Jurkat, Clone E6-1 (cell line): ENCODE results near the gene SBSN.
A peak's percentile ranks its signal among the peaks of the same experiment; 100 is the strongest.

ENCODE experiments used
- DNase-seq: peaks from one replicate; pipeline ENCODE4 v3.0.0-alpha.2; 2011; ENCODE audit warnings: low read depth, low spot score
- H3K4me3 ChIP-seq: 2 replicates; pipeline ENCODE4 v1.5.1; 2011; ENCODE audit warnings: mild to moderate bottlenecking, low read length, control low read depth, moderate library complexity

The SBSN gene

DNA sequence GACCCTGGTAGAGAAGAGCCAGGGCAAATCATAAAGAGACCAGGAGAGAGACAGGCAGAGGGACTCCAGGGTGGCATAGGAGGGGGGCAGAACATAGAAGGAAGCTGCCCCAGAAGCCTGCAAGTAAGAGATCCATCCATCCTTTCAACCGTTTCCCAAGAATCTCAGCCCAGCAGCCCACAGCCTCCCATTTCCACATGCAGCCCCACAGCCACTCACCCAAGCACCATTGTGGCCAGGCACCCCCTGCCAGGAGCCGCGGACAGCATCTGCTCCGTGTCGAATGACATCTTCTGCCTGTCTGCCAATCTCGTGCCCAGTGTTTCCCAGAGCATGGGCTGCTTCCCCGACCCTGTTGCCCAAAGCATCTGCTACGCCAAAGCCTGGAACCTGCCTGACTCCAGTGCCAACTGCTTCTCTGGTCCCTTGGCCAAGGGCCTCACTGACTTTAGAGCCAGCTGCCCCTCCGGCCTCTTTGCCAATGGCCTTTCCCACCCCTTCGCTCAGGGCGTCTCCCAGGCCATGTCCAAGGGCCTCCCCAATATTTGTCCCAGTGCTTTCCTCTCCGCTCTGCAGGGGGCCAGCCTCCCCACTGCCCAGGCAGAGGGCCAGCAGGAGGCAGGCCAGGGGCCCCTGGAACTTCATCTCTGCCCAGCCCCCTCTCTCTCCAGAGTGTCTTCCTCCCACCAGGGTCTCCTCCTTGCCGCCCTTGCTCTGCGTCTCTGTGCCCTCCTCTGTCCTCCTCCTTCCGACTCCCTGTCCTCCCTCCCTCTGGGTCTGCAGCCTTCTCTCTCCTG is 15.1 kb downstream of the SBSN start:
- no peak for DNase-seq
- no peak overlapping the region for H3K4me3 ChIP-seq

DNA sequence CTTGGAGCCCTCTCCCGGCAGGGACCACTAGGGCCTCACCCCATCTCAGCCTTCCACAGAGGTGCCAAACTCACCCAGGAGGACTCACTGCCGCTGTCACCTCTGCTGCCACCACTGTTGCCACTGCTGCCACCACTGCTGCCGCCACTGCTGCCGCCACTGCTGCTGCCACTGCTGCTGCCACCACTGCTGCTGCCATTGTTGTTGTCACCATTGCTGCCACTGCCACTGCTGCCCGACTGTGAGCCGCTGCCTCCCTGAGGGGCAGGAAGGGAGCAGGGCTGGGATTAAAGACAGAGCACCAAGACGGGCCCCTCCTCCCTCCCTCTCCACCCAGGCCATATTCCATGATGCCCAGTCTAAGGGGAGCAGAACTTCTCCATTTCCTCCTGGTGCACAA is 16.8 kb downstream of the SBSN start:
- no peak for DNase-seq
- H3K4me3 ChIP-seq = no peak overlapping the region

DNA sequence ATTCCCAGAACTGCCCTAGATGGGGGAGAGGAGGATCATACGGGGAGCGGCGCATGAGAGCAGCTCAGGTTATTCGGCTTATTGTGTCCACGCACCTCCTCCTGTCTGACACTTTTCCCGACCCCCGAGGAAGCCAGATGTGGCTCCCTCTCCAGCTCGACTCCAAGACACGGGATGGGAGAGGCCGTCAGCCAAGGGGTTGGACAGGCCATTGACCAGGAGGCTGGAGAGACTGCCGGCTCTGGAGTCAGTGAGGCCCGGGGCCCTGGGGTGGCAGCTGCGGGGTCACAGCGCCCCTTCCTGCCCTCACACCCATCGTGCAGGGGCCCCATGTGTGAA is 17.5 kb downstream of the SBSN start:
- no peak overlapping the region for H3K4me3 ChIP-seq
- DNase-seq = no peak

DNA sequence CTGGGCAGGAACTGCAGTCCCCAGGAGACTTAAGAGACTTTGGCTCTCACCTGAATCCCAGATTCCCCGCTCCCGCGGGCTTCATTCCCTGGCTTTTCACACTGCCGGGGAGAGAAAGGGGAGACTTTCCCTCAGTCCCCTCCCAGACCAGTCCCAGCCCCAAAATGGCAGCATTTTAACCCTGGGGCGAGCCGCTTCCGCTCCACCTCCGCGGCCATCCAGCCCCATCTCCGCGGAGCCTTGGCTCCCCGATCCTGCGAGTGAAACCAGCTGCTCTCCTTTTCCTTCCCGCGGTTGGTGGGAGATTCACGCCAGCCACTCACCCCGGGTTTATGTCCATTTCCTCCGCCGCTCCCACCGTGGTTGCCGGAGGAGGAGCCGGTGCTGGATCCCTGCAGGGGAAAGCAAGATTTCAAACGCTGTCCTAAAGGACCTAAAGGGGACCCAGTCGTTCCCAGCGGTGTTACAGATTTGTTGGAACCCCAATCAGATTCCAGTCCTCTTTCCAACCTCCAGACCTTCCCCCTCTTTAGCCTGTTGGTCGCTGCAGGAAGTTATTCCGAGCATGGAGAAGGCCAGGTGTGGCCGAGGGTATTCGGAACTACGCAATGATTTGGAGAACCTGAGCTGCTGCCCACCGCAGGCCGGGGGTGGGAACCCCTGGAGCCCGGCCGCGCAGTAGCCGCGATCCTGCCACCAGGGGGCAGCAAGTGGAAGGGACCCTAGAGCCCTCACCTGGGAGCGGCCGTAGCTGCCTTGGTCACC is 18.1 kb downstream of the SBSN start:
- peak; percentile 7 for DNase-seq
- 0 out of 2 replicates have a peak overlapping the region, but pooled peaks have one; percentile 3 for H3K4me3 ChIP-seq

DNA sequence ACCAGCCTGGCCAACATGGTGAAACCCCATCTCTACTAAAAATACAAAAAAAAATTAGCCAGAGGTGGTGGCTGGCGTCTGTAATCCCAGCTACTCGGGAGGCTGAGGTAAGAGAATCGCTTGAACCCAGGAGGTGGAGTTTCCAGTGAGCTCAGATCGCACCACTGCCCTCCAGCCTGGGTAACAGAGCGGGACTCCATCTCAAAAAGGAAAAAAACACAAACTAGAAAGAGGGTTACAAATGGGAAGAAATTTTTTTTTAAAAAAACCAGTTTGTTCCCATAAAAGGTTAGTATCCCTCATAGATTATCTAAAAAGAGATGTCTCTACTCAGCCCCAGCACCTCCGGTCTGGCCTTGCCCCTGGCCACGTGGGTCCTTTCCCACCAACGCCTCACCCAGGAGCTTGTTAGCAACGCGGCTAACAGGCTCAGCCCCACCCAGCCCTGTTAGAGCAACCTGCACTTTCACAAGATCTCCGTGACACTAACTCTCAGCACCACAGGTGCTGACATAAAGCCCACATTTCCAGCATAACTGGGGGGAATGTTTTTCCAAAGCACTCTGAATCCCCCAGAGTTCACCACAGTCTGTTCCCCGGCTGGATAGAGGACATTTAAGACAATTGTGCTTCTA is 19.0 kb downstream of the SBSN start:
- no peak overlapping the region for H3K4me3 ChIP-seq
- no peak for DNase-seq

DNA sequence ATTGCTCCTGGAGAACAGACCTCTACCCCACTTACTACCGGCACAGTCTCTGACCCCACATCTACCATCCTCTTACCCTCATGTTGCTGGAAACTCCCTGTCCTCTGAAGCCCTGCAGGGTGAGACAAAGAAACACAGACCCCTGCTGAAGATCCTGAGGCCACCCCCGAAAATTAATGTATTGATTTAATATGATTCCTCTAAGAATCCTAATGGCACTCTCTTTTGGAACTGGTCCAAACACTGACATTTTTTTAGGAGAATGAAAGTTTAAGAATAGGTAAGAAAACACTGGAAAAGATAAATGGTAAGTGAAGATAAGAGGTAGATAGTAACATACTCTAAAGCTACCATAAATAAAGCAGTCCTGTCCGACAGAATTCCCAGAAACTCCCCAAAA is 20.0 kb downstream of the SBSN start:
- DNase-seq = no peak
- H3K4me3 ChIP-seq = no peak overlapping the region

DNA sequence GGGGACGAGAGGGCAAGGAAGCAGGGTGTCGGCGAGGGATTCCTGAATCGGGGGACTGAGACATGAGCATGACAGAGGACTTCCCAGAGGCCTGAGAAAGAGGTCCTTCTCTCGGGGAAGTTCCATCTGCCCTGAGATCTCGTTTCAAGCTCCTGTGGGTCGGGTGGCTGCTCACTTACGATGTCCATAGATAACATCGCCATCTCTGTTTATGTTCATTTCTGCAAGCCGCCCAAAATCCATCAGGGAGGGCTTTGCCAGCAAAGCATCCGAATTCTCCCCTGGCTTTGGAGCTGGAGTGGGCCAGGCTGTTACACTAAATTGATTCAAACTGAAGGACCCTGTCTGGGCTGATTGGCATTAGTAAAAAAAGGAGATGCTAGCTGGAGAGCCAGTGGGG is 20.6 kb downstream of the SBSN start:
- H3K4me3 ChIP-seq = no peak overlapping the region

DNA sequence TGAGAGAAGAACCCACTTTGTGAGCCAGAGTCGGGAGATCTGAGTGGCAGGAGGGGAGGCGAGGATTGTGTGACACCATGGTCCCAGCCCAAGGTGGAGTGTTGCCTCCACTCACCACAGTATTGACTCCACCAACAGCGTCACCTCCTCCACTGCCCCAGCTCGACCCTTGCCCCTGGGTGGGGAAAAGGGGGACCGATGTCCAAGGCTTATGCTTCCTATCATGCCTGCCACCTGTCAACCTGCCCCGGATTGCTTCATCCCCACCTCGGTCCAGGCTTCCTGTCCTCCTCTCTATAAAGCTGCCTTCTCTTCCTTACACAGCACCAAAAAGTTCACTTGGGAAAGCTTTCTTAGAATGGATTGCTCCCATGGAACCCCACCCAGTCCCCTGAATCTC is 22.1 kb downstream of the SBSN start:
- H3K4me3 ChIP-seq = no peak overlapping the region
- DNase-seq = no peak

More for the DNA sequence above, 20.6 kb downstream of the SBSN start:
- no peak for DNase-seq

DNA sequence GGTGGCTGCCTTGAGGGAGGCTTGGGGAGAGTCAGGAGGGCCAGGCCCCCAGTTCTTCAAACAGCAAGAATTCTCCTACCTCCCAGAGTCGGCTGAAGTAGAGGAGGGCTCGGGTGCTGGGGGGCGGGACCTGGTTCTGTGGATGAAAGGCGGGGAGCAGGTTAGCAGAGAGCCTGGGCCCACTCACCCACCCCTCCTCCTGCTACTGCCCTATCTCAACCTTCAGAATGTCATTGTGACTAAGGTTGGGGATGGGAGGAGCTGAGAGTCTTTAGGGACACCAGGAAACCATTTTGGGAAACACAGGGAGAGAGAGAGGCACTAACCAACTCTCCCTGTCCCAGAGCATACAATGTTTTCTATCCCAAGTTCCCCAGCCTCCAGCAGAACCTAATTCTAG is 25.4 kb downstream of the SBSN start:
- DNase-seq = no peak
- H3K4me3 ChIP-seq = no peak overlapping the region

DNA sequence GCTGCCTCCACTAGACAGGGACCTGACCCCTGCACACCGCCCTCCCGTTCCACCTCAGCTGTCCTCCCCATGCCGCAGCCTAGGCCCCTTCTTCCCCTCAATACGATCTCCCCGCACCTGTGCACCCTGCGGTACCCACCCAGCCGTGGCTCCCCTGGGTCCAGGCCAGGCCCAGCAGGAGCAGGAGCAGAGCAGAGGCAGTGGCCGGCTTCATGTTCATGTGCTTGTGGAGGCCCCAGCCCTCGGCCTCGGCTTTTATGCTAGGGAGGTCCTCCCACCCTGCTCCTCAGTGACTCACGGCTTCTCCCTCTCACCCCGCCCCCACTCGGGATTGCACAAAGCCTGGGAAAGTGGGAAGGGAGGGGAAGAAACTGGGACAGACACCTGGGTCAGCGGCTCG is 26.4 kb downstream of the SBSN start:
- H3K4me3 ChIP-seq = no peak overlapping the region
- no peak for DNase-seq

DNA sequence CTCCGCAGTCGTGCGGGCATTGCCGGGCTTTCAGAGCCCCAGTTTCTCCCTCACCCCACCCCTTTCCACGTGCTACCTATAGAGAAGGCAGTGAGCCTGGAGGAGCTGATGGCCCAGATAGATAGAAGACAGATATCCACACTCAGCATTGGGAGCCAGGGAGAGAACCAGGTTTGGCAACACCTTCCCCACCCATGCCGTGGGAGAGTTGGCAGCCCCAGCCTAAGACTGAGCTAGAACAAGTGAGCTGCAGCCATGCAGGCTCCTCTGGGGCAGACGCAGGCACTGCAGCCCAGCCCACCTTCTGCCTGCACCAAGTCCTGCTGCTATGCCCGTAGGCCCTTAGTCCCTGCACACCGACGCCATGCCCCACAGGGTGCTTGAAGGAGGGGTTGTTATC is 27.5 kb downstream of the SBSN start:
- no peak for DNase-seq
- H3K4me3 ChIP-seq = no peak overlapping the region

DNA sequence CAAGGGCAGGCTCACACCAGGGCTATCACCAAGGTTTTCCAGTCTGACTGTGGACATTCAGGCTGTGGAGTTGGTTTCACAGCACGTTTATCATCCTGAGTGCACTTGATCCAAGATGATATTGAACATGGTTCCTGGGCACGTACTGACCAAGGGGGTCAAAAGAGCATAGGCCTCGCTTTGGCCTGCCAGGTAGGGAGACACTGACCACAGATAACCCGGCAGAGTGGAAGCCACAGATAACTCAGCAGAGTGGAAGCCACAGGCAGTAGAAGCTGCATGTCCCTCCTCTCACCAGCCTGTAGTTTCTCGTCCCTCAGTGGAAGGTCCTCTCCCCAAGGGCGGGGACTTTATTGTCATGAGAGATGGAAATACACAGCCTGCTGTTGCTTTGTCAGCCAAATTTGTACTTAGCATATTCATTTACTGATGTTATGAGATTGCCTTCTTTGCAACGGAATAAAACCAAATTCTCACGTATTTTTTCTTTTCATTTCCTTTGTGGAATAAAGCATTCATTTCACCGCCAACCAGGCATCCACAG is 29.1 kb downstream of the SBSN start:
- H3K4me3 ChIP-seq = no peak overlapping the region
- no peak for DNase-seq

DNA sequence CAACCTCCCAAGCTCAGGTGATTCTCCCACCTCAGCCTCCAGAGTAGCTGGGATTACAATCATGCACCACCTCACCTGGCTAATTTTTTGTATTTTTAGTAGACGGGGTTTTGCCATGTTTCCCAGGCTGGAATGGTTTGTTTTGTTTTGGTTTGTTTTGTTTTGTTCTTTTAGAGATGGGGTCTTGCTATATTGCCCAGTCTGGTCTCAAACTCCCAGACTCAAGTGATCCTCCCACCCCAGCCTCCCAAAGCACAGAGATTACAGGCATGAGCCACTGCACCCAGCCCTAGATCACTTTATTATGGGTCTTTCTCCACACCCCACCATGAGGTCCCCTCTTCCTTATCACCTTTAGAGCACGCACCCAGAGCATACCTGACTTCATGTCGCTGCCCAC is 29.9 kb downstream of the SBSN start:
- no peak for DNase-seq
- no peak overlapping the region for H3K4me3 ChIP-seq

DNA sequence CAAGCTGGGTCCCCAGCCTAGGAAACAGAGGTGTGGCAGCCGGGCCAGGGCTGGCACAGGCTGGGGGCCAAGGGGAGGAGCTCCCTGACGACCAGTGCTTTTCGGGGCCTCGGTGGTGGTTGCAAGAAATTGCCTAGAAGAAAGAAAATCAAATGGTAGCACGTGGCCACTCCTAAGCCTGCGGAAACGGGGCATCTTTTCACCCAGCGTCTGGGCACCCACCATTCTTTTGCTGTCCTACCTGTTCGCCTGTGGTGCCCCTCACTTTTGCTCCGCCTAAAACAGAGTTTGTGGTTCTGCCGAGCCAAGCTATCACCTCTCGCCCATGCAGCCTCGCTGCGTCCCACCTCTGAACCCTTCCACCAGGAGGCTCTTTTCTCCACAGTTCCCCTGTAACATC is 30.7 kb downstream of the SBSN start:
- H3K4me3 ChIP-seq = no peak overlapping the region
- no peak for DNase-seq

DNA sequence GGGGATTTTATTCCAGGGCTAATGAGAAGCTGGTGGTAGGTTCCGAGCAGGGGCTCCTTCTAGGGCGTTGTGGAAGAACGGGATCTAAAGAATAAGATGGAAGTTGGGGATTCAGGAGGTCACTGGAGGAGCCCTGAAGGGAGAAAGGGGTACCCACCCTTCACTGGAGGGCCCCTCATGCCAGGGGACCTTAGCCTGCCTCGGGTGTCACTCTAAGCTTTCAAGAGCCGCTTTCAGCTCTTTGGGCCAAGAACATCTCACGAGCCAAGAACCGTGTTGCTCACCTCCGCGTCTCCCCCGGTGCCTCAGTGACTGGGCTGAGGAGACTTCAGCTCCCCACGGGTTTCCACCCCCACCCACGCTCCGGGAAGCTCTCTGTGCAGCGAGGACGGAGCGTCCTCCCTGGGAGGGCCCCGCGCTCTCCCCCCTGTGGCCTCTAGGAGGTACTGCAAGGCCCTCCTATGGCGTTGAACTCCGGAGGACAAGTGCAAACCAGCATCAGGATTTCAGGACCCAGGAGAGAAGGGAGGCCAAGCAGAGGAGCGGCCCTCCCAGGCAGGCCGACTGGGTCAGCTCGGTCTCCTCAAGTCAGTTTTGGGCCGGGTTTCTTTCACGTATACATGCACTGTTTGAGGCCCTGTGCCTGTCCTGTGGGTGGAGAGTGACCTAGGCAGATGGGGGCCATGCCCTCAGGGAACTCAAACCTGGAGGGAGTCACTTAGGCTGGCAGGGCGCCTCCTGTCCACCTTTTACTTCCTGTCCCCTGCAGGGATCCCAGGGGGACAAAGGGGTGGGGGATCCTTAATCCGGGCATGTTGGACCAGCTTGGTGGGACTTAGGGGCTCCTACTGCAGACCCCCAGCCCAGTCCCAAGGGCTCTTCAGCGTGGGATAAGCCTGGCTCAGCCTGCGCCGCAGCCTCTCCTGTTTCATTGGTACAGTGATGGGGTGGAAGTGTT is 32.7 kb downstream of the SBSN start:
- H3K4me3 ChIP-seq = no peak overlapping the region; the same call in 1 of the 2 replicates
- peak; percentile 45 for DNase-seq

DNA sequence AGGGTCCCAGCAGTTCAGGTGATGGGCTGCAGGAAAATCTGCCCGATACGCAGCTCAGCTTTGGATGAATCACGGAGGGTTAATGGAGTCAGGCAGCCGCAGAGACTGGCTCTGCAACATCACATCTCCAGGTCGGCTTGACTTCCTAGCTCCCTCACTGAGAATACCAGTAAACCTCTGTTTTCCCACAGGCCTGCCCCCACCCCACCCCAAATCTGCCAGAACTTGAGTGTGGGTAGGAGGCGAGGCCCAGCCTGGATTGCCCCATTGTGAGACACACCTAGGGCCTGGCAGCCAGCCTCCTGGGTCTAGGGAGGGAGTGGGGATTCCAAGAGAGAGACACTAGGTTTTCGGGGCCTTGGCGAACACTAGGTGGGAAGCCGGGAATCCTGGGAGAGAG is 34.1 kb downstream of the SBSN start:
- no peak overlapping the region for H3K4me3 ChIP-seq
- DNase-seq = no peak

DNA sequence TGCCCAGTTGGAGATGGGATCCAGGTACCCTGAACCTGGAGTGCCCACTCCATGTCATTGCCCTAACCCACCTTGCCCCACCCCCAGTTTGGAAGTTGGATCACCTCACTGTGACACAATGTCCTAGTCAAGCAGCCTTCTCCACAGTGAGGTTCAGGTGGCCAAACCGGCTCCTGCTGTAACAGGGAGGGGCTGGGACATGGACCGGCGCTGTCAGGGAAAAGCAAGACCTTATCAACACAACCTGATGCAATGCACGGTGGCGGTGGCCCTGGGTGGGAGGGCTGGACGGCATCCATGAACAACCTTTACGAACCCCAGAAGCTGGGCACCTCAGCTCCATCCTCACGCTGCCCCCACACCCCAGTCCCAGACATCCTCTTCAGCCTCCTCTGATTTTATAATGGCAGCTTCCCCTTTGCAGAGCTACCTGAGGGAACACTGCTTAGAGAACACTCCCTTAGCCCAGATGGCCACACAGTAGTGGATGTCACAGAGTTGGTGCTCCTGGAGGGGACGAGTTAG is 36.2 kb downstream of the SBSN start:
- DNase-seq = no peak
- no peak overlapping the region for H3K4me3 ChIP-seq

DNA sequence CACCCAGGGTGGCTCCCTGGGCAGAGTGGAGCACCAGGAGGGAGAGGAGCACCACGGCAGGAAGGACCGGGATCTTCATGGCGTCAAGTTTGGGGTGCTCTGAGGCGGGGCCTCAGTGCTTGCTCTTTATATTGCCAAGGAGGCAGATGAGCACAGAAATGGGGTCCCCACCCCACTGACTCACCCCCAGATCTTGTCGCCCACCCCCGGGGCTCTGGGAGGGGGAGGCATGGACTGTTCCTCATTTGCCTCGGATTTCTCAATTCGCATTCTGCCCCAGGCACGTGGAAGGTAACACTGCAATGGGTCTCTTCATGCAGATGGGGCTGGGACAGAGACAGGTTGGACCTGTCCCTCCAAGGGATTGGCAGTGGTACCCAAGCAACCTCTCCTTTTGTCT is 37.7 kb downstream of the SBSN start, which contains the start of gene KRTDAP:
Gene KRTDAP (minus strand): TSS at position 101 of the 400 bp plus-strand sequence. CDS start 22 bp downstream, at position 79.
- DNase-seq = no peak
- H3K4me3 ChIP-seq = no peak within 1 kb of the TSS

DNA sequence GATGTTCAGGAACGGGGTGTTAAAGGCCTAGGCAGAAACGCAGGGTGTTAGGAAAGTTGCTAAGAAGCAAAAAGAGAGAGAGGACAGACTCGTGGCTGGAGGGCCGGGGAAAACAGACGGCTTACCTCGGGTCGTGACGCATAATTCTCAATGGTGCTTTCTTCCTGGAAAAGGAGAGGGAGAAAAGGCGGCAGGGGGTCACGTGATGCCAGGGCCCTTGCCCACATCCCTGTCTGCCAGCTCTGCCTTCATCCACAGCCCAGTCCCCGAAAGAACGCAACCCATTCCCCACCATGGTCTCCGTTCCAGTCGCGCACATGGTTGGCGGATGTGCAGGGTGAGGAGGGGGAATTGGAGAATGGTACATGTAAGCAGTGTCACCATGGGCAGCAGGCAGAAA is 39.4 kb downstream of the SBSN start:
- DNase-seq = no peak
- H3K4me3 ChIP-seq = no peak overlapping the region
